Hippocampal formation (tissue), 2 donors: Measurements from ENCODE around the gene SMIM7.
"Not testable (repeated sequence)": the region's sequence is repeated elsewhere in the genome, so short reads cannot be mapped to it uniquely, and the experiment has no call there.

Source experiments
- DNase-seq, 2 donors: peaks; one replicate each; lab custom pipeline; 2025; lab: John Stamatoyannopoulos, UW

Gene SMIM7

DNA sequence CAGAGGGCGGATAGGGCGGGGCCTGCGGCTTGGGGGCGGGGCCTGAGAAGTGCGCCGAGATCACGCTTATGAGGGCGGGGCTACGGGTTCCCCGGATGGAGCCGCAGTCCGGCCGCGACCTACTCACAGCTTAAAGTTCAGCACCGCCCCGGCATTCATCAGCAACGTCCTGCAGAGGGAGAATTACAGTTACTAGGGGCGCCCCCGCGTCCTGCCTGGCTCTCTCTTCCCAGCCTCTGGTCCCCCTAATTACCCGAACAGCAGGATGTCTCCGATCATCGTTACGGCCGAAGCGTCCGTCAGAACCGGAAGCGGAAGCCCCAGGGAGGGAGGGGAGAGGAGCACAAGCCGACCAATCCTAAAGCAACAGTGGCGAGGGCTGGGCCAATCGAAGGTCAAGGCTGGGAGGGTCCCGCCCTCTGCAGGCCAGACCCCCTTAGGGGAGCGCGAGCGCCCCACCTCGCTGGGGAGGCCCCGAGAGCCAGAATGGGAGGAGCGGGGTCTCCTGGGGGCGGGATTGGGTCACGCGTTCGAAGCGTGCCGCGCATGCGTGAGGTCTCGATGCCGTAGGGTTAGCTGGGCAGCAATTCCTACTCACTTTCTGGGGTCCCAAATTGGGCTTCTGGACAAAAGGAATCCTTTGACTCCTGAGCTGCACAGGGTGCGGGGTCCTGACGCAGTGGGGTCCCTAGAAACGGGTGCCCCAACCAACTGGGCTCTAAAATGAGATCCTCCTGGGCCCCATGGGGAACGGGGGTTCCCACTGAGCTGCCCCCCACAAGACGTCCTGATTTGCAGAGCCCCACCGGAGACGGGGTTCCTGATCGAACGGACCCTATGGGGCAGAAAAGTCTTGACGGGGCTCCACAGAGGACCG lies at the start of gene SMIM7:
TSS of gene SMIM7 (minus strand) at position 313 of the 877 bp plus-strand sequence. CDS start at position 279, 34 bp downstream.
- peak; percentile 96 to 97 for DNase-seq

DNA sequence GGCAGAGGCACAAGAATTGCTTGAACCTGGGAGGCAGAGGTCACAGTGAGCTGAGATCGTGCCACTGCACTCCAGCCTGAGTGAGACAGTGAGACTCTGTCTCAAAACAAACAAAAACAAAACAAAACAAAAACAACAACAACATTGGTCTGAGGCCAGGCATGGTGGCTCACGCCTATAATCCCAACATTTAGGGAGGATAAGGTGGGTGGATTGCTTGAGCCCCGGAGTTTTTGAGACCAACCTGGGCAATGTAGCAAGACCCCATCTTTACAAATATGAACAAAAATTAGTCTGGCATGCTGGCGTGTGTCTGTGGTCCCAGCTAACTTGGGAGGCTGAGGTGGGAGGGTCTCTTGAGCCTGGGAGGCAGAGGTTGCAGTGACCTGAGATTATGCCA lies 43.7 kb upstream of the SMIM7 start:
- DNase-seq, result no peak

DNA sequence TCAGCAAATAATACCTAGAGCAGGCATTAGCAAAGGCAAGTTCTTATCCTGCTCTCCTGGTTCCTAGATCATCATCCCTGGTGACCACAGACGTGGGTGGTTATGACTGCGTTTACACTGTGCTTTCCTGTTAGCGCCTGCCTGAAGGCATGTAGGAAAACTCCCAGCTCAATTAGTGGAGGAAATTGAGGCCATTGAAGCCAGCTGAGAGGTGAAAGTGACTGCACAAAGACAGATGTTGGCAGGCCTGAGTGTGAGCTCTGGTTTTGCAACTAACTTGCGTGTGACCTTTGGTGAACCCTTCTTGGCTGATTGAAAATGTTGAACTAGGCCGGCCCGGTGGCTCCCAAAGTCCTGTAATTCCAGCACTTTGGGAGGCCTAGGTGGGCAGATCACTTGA lies 42.2 kb upstream of the SMIM7 start:
- DNase-seq, result no peak

DNA sequence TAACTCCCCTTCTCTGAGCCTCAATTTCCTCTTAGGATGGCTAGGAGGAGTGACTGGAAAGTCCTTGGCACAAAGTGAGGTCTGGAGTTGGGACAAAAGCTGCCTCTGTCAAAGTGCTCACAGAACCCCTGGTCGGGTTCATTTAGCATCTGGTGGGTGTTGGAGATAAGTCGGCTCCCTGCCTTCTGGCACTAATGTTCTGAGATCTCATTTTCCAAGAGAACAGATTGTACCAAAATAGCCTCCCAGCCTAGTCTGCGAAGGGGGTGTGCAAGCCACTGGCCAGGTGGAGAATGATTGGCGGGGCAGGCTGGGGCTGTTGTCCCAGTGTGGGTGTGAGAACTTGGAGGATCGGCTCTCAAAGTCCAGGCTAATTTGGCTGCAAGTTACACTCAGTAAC lies 39.0 kb upstream of the SMIM7 start:
- DNase-seq, result no peak

DNA sequence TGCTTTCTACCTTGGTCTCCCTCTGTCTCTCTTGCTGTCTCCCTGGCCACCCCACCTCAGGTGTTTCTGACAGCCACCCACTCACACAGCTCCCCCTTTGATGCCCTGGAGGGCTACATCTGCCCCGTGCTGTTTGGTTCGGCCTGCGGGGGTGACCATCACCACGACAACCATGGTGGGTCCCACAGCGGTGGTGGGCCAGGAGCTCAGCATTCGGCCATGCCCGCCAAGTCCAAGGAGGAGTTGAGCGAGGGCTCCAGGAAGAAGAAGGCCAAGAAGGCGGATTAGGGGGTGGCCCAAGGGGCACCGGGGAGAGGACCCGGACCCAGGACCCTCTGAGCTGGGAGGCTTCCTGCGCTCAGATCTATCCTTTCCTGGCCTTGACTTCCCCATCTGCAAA lies 28.1 kb upstream of the SMIM7 start:
- no peak for DNase-seq

DNA sequence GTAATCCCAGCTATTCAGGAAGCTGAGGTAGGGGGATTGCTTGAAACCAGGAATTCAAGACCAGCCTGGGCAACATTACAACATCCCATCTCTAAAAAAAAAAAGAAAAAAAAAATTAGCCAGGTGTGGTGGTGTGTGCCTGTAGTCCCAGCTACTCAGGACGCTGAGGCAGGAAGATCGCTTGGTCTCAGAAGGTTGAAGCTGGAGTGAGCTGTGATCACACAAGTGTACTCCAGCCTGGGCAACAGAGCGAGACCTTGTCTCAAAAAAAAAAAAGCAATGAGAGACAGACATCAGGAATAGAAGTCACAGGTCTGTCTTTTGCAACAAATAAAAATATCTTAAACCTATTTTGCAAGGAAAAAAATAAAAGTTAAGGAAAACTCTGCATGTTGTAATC lies 24.3 kb upstream of the SMIM7 start:
- no peak for DNase-seq

DNA sequence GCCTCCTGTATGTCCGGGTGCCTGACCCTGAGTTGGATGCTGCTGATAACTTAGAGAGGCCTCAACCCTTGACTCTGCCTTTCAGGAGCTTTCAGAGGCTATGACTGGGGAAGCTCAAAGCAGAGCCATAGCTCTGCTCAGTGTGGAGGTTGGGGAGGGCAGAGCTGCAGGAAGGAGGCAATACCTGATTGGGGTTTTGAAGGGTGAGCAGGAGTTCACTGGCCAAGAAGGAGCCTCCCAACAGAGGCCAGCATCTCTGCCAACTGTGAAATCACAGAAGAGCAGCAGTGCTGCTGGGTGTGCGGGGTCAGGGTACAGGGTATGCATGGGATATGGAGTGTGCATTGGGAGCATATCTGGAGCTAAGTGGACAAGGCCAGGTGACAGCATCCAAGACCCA lies 22.6 kb upstream of the SMIM7 start:
- no peak for DNase-seq

DNA sequence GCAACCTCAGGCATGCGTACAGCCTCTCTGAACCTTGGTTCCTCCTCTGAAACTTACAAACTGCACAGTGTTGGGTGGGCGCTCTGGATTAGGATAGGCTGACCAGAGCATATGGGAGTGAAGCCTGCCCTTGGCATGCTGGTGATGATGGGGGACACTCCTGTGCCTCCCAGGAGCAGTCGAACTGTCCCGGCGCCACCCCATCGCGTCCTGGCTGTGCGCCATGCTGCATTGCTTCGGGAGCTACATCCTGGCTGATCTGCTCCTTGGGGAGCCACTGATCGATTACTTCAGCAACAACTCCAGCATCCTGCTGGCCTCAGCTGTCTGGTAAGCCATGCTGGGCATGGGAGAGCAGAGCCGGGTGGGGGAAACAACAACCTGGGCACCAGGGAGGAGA lies 19.9 kb upstream of the SMIM7 start:
- no peak for DNase-seq

DNA sequence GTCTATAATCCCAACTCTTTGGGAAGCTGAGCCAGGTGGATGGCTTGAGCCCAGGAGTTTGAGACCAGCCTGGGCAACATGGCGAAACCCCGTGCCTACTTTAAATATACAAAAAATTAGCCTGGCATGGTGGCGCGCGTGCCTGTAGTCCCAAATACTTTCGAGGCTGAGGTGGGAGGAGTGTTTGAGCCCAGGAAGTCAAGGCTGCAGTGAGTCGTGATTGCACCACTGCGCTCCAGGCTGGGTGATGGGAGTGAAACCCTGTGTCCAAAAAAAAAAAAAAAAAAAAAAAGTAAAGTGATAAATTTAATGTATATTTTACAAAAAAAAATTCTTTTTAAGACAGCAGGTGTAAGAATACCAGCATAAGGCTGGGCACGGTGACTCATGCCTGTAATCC lies 18.6 kb upstream of the SMIM7 start:
- DNase-seq, result no peak

DNA sequence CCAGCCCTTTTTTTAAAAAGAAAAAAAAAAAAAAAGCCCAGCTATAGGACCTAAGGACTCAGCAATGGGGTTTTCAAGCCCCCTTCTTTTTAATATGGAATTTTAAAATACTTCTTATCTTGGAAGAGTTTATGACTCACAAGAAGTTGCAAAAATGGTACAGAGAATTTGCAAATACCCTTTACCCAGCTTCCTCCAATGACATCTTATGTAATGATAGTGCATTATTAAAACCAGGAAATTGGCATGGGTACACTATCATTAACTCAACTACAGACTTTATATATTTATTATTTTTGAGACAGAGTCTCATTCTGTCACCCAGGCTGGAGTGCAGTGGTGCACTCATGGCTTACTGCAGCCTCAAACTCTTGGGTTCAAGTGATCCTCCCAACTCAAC lies 17.1 kb upstream of the SMIM7 start:
- DNase-seq, result no peak

DNA sequence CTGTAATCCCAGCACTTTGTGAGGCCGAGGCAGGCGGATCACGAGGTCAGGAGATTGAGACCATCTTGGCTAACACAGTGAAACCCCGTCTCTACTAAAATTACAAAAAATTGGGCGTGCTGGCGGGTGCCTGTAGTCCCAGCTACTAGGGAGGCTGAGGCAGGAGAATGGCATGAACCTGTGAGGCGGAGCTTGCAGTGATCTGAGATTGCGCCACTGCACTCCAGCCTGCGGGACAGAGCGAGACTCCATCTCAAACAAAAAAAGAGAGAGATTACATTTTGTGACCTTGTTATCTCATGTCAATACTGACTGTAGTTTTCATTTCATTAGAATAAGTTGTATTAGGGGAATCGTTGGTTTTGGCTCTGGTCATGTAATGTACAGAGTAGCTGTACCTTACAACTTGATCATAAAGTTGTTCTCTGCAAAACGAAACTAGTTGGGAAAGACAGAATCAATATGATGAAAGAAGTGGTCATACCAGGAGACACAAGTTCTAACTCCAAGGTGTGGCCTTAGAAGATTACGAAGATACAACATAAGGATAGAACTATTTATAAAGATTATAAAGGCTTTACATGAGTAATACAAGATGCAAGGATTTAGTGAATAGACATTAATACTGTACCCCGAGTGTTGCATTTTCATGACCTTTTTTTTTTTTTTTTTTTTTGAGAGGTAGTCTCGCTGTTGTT lies 16.3 kb upstream of the SMIM7 start:
- DNase-seq, result no peak

DNA sequence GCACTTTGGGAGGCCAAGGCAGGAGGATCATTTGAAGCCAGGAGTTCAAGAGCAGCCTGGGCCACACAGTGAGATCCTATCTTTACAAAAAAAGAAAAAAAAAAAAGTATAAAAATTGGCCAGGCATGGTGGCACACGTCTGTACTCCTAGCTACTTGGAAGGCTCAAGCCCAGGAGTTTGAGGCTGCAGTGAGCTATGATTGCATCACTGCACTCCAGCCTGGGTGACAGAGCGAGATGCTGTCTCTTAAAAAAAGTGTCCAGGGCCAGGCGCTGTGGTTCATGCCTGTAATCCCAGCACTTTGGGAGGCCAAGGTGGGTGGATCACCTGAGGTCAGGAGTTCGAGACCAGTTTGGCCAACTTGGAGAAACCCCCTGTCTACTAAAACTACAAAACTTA lies 13.9 kb upstream of the SMIM7 start:
- not testable (repeated sequence) for DNase-seq

DNA sequence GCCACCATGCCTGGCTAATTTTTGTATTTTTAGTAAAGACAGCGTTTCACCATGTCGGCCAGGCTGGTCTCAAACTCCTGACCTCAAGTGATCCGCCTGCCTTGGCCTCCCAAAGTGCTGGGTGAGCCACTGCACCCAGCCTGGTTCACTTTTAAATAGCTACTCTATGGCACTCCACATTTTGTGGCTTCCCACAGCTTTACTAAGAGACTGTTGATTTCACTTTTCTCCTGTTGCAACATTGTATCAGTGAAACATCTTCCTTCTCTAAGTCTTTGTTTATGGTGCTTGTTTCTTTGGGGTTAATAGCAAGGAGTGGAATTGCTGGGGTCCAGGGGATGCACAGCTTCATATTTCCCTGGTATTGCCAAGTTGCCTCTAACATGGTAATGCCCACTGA lies 13.3 kb upstream of the SMIM7 start:
- no peak for DNase-seq

DNA sequence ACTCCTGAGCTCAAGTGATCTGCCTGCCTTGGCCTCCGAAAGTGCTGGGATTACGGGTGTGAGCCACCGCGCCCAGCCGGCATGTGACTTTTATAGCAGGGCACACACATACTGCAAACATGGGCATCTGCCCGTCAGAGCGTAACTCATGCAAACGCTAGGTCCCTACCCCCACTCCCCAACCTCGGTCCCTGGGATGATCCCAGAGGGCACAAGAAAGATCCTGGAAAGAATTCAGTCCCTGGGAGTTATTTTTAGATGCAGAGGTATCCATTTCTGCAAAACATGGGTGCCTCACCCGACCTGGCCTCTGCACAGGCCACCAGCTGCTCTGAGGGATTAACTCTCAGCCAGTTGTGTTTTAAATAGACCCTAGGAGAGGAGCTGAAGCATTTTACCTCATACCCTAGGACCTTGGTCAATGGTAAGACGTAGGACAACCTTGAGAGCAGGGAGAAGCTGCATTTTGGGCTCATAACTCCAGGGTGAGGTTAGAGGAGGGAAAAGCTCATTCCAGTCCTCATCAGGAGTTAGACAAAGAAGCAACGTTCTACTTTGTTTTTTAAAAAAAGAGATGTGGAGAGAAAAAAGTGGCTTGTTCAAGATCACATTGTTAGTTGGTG lies 11.8 kb upstream of the SMIM7 start:
- DNase-seq, result no peak

DNA sequence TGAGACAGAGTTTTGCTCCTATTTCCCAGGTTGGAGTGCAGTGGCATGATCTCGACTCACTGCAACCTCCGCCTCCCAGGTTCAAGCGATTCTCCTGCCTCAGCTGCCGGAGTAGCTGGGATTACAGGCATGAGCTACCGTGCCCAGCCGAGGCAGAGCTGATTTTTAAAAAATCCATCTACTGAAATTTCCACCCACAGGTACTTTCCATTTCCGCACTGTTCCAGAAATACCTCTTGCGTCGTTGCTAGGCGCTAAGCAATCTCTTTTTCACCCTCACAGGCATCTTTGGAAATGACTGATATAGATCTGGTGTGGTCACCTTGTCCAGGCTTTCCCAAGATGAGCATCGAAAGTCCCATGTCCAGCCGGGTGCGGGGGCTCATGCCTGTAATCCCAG lies 10.3 kb upstream of the SMIM7 start:
- DNase-seq, result no peak

DNA sequence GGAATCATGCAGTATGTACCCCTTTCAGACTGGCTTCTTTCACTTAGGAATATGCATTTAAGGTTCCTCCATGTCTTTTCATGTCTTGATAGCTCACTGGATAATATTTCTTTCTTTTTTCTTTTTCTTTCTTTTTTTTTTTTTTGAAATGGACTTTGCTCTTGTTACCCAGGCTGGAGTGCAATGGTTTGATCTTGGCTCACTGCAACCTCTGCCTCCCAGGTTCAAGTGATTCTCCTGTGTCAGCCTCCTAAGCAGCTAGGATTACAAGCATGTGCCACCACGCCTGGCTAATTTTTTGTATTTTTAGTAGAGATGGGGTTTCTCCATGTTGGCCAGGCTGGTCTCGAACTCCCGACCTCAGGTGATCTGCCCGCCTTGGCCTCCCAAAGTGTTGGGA lies 8.8 kb upstream of the SMIM7 start:
- not testable (repeated sequence) for DNase-seq

DNA sequence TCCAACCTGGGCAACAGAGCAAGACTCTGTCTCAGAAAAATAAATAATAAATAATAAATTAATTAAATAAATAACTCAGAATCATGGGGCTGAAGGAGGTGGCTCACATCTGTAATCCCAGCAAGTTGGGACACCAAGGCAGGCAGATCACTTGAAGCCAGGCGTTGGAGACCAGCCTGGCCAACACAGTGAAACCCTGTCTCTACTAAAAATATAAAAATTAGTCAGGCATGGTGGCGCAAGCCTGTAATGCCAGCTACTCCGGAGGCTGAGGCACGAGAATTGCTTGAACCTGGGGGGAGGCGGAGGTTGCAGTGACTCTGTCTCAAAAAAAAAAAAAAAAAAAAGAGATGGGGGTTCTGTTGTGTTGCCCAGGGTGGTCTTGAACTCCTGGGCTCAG lies 8.2 kb upstream of the SMIM7 start:
- no peak for DNase-seq

DNA sequence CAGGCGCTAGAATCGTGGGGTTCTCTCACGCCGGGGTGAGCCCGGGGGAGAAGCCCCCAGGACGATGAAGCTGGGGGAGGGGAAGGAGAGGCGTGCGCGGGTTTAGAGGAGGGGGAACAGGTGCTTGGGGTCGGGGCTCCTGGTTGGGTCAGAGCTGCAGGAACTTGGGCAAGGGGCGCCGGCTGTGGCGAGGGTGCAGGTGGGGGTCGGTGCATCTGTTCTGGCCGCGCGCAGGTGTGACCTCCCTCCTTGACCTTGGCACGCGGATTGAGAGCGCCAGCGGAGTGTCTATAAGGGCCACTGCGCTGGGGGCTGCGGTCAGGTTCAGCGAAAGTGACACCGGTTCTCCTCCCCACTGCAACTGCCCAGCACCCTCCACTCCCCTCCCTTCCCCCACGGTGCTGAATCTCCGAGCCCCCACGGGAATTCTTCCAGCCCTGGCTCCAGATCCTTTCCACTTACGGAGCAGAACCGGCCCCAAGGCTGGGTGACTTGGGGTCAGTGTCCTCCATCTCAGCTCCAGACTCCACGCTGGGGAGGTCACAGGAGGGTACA lies 1.6 kb upstream of the SMIM7 start:
- no peak for DNase-seq

DNA sequence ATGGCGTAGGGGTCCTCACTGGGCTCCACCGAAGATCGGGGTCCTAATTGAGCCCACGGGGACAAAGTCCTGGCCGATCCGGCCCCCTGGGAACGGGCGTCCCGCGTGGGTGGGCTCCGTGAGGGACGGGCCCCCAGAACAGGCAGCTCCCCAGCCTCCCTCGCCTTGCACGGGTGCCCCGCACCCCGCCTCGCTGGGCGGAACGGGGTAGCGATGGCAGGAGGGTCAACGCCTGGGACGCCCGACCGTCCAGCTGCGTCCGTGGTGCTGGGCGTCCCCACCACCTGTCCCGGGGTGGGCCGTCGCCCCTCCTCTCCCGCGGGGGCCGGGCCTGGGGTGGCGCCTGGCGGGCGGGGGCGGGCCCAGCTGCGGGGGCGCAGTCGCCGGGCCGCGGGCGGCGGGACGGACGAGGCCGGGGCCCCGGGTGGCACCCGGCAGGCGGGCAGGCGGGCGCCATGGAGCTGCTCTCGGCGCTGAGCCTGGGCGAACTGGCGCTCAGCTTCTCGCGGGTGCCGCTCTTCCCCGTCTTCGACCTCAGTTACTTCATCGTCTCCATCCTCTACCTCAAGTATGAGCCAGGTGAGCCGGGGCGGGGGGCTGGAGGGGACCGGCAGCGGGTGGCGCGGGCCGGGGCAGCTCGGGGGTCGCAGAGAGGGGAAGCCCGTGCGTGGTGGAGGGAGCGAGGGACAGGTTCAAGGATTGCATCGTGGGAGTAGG lies 977 bp upstream of the SMIM7 start, which contains the start of gene TMEM38A:
TSS of gene TMEM38A (plus strand) at position 377 of the 717 bp plus-strand sequence. CDS start at position 456, 79 bp downstream.
- peak in 1 of 2 donors; percentile 13 for DNase-seq

DNA sequence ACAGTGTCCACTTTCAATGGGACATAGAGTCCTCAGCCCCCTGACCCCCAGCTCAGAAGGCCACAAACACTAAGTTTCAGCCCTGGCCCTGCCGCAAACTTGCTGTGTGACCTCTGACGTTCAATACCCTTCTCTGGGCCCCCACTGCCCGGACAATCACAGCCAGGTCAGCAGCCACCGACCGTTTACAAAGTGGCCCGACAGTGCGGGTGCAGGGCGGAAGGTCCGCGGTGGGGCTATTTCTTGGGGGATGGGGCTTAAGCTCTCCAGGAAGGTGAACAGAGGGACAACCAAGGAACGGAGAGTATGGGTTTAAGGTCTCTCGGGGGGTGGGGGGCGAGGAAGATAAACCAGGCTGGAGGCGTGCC lies 496 bp downstream of the SMIM7 start:
- DNase-seq, result no peak

DNA sequence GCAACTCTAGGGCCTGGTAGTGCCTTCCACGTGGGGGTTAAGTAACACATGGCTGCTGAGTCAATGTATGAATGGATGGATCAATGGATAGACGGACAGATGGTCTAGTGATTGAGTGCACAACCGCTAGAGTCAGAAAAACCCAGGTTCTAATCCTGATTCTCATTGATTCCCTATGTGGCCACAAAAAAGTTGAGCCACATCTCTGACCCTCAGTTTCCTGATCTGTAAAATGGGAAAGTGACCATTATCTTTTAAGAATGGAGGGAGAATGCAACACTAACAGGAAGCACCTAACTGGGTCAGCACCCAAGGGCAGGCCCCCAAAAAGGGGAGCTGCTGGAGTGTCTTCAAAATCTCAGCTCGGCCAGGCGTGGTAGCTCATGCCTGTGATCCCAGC lies 2.6 kb downstream of the SMIM7 start:
- DNase-seq, result no peak

DNA sequence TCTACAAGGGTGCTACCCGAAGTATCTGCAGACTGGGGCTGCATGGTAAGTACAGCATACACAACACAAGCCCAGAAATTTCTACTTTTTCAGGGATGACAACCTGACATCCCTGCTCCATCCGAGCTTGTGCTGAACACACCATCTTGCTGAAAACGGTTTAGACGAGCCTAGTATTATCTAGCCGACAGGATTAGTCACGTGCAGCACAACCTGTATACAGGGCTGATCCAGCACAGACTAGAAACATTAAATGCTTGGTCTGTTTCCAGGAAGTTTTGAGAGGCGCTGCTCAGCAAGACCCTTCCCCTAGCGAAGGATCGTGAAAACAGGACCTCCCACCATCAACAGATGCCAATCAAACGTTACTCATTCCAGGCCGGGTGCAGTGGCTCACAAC lies 4.2 kb downstream of the SMIM7 start:
- no peak for DNase-seq
